ENCODE measurements around the gene RHOU.
"Not testable (repeated sequence)": the region's sequence is repeated elsewhere in the genome, so short reads cannot be mapped to it uniquely, and the experiment has no call there.

The RHOU gene

DNA sequence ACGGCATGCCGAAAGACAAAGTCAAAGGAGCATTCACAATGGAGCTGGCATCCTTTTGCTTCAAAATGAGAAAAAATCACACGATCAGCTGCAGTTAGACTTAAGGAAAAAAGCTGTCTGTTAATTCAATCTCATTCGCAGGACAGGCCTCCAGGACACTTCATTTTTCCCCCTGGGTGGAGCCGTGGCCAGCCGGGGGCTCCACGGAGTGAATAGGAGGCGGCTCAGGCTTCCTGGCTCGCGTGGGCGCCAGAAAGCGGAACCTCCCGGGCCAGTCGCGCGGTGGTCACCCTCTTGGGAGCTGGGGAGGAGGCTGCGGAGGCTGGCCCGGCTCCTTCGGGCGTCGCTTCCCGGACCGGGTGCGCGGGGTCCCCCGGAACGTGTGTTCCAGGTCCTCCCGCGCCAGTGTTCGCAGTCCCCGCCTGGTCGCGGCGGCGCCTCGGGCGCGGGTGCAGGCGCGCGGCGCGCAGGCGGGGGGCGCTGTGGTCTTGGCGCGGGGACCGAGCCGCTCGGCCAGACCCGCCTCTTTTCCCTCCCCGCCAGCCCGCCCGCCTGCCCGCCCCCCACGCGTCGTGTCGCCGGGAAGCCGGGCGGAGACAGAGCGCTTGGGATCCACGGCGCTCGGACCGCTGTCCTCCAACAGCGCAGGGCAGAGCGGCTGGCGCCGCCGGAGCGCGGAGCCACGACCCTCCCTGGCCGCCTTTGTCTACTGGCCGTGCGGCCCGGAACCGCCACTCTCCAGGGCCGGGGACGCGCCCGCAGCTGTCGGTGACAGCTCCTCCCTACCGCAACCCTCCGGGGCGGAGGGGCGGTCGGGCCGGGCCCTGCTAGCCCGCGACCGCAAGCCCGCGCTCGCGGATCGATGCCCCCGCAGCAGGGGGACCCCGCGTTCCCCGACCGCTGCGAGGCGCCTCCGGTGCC is at the start of gene RHOU:
TSS of gene RHOU (plus strand) at position 599 of the 921 bp plus-strand sequence. CDS start at position 863, 264 bp downstream.
- DNase-seq (ENCODE audit: low read depth in 3 of 3), result peak; percentile 27 to 61 (median 42)

DNA sequence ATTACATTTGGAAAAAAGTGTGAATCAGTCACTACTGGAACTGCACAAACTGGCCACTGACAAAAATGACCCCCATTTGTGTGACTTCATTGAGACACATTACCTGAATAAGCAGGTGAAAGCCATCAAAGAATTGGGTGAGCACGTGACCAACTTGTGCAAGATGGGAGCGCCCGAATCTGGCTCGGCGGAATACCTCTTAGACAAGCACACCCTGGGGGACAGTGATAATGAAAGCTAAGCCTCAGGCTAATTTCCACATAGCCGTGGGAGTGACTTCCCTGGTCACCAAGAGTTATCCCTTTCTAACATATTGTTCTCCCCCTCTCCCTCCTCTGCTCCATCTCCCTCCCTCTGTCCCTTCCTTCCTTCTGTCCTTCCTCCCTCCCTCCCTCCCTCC is 47.7 kb upstream of the RHOU start:
- DNase-seq (ENCODE audit: low read depth in 3 of 3), result no peak

DNA sequence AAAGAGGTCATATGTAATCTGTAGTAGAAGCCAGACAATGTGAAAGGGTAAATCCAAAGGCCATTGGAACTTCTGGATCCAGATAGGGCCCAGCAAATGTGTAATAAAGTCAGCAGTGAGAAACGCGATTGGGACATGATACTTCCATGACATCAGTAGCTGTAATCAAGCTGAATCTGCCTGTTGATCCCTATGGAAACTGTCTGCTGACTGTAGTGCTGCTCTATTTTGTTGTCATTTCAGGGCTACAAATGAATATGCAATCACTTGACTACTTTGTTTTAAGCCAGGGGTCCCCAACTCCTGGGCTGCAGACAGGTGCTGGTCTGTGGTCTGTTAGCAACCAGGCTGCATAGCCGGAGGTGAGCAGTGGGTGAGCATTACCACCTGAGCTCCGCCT is 46.0 kb upstream of the RHOU start:
- no peak for DNase-seq (ENCODE audit: low read depth in 3 of 3)

DNA sequence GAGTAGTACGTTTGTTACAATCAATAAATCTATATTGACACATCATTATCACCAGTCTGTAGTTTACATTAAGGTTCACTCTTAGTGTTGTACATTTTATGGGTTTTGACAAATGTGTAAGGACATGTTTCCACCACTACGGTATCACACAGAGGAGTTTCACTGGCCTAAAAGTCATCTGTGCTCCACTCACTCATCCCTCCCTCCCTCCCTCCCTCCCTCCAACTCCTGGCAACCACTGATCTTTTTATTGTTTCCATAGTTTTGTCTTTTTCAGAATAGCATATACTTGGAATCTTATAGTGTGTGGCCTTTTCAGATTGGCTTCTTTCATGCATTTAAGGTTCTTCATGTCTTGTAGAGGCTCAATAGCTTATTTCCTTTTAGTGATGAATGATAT is 44.1 kb upstream of the RHOU start:
- no peak for DNase-seq (ENCODE audit: low read depth in 3 of 3)

DNA sequence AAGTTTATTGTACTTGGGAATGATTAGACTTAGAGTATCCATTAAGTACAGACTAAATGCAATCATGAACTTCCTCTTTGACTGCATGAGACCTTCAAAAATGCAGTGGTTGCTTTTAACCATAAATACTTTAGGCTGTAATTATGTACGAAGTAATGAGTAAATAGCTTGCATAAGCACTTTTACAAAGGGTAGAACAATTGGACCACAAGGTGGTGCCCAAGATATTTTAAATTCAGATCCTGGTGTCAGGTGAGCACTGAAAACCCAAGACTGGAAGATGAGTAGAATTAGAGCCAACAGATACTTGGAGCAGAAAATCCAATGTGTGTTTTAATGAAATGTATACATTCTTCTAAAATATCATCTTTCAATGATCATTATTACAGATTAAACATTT is 43.4 kb upstream of the RHOU start:
- DNase-seq (ENCODE audit: low read depth in 3 of 3), result no peak

DNA sequence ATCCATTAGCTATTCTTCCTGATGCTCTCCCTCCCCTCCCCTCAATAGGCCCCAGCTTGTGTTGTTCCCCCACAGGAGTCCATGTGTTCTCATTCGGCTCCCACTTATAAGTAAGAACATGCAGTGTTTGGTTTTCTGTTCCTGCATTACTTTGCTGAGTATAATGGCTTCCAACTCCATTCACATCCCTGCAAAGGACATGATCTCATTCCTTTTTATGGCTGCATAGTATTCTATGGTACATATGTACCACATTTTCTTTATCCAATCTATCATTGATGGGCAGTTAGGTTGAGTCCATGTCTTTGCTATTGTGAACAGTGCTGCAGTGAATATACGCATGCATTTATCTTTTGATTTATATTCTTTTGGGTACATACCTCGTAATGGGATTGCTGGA is 40.8 kb upstream of the RHOU start:
- not testable (repeated sequence) for DNase-seq (ENCODE audit: low read depth in 3 of 3)

DNA sequence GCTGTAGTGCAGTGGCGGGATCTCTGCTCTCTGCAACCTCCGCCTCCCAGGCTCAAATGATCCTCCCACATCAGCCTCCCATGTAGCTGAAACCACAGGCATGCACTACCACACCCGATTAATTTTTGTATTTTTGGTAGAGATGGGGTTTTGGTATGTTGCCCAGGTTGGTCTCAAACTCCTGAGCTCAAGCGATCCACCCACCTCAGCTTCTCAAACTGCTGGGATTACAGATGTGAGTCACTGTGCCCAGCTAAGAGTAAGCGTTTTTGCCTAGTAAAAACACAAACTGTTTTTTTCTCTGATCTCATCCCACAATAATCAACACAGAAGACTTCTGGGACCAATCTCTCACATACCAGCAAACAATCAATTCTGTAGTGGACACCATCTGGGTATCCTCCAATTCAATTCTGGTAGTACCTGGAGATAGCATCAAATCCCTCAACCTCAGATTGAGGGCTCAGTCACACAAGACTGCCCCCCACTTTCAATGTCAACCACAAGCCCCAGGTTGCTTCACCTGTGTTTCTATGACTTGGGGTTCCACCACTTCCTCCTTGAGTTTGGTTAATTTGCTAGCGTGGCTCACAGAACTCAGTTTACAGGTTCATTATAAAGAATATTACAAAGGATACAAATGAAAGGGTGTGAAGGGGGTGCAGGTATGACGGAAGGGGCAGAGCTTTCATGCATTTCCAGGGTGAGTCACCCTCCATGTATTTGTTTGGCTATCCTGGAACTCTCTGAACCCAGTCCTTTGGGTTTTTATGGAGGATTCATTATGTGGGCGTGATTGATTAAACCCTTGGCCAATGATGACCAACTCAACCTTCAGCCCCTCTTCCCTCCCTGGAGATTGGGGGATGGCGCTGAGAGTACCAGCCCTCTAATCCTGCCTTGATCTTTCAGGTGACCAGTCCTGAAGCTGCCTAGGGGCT is 40.0 kb upstream of the RHOU start:
- no peak for DNase-seq (ENCODE audit: low read depth in 3 of 3)

DNA sequence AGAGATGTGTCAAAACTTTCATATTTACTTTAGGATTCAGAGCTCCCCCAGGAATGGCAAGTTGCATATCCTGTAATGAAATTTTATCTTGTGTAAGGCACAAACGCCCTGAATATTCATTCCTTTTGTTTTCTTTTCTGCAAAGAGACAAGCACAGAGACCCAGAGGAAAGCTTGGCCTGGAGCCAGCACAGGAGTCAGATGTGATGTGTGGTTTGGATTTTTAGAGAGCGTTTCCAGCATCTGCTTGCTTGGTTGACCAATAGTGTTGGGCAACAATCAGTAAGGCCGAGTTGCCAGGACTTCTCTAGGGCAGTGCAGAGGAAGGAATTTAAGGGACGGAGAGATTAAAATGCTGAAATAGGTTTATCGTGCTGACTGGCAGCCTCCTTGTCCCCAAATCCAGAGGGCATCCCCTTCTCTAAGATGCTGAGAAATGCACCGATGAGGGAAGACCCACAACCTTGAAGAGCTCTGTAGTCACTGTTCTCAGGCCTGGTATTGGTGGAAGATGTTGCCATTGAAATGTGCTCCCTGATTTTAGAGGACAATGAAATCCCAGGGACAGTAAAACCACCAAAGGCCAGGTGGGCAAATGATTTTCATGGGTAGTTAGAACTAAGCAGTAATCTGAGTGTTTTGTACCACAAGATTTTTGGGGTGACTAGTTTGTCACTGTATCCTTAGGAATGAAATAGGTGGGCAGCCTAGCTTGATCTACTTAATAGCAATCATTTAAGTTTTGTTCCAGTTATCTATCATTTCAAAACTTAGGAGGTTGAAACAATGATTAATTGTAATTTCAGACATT is 37.9 kb upstream of the RHOU start:
- DNase-seq (ENCODE audit: low read depth in 3 of 3), result no peak

DNA sequence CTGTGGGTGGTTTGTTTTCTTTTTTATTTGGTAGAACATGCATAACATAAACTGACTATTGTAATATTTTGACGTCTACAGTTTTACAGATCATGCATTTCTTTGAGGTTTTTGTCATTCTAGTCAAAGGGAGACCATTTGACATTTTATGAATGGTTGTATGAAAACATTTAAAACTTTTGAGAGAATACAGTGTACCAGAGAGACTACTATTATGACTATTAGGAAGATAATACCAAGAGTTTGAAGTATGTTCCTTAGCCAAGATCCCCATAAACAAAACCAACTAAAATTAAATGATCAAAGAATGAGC is 37.3 kb upstream of the RHOU start:
- no peak for DNase-seq (ENCODE audit: low read depth in 3 of 3)

DNA sequence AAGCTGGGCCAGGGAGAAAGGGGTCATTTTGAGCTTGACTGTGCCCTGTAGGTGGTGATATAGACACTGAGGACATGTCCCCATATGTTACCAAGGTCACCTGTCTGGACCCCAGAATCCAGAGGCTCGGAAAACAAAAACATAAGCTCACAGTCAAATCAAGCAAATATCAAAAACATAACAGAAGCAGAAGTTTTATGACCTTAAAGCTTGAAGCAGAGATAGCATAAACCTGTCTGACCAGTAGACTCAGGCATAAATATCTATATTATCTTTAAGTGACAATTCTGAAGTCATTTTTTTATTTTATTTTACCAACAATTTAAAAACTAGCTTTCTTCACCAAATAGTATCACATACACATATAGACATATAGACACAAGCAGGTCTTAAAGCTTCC is 32.8 kb upstream of the RHOU start:
- DNase-seq (ENCODE audit: low read depth in 3 of 3), result no peak

DNA sequence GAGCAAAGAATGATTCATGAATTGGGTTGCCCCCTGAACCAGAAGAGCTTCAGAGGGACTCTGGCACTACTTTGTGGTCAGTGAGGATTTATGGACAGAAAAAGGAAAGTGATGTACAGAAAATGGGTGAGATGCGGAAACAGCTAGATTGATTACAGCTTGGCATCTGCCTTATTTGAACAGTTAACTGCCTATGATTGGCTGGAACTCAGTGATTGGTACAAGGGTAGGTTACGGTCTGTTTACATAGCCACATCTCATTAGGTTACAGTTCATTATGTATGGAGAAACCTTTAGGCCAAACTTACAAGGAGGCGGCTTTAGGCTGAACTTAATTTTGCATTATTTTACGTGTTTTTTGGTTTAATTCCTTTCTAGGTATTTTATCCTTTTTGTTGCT is 29.0 kb upstream of the RHOU start:
- DNase-seq (ENCODE audit: low read depth in 3 of 3), result no peak

DNA sequence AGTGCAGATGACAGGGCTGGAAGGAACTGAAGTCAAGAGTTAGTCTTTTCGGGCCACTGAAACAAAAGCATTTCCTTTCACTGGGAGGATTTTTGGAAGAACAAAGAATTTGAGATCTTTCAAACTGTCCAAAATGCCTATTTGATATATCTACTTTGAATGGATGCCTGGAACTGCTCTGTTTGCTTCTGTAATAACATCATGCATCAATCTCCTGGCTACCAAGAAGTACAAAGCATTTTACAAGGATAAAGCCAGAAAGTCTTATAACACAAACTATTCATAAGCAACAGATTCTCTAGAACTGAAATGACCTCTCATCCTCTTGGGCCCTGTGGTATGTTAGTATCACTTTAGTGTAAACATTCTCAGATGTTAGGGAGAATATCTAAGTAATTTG is 18.2 kb upstream of the RHOU start:
- DNase-seq (ENCODE audit: low read depth in 3 of 3), result no peak

DNA sequence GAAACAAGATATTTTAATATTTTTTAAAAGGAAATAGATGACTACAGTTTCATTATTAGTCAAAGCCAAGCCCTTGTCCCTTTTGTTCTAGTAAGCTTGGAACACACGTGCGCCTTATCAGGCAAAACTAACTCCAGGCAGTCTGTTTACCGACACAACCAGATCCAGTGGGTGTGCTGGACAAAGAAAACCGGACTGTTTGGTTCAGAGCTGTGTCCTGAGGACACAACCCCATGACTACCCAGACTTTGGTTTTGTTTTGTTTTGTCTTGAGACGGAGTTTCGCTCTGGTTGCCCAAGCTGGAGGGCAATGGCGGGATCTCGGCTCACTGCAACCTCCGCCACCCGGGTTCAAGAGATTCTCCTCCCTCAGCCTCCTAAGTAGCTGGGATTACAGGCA is 13.9 kb upstream of the RHOU start:
- no peak for DNase-seq (ENCODE audit: low read depth in 3 of 3)

DNA sequence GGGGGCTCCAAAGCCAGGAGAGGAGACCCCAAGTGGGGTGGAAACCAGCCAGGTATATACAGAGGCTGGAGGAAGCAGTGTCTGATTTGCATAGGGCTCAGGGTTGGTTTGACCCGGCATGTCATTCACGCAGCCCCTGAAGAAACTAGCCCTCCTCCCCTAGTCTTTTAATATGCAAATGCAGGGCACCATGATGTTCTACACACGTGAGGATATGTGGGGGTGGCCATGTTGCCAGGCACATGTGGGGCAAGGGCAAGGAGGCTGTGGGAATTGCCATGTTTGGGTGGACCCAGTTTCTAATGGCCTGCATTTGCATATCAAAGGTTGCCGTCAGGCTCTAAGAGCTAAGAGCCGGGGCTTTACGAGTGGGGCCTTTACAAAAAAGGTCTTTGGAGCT is 12.0 kb upstream of the RHOU start:
- DNase-seq (ENCODE audit: low read depth in 3 of 3), result no peak

DNA sequence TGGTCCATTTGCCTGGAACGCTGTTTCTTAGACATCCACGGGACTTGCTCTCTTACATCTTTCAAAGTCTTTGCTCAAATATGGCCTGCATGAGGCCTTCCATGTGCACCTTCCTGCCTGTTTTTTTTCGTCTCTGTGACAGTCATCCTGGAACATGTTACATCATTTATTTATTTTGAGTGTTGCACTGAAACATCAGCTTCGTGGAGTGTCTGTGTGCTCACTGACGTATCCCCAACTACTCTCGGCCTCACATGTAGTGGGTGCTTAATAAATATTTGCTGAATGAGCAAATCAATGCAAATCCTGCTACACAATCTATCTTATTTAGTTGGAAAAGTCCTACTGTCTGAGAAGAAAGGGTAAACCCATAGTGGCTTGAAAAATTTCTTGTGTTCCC is 11.4 kb upstream of the RHOU start:
- DNase-seq (ENCODE audit: low read depth in 3 of 3), result no peak

DNA sequence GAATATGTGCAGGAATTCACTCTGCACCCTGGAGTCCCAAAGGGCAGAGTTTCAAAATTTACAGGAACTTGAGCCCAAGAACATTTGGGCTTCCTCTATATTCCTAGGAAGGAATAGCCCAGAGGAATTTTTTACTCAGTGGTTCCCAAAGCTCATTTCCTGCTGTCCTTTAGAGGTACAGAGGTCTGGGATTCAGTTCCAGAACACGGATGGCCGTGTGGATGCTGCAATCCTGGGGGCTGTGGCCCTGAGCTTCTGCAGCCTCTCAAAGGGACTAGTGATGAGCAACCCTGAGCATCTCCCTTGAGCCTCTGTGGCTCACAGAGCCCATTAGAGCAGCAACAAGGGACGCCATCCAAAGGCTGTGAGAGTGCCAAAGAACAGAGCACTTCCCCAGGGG is 10.1 kb upstream of the RHOU start:
- DNase-seq (ENCODE audit: low read depth in 3 of 3), result no peak

DNA sequence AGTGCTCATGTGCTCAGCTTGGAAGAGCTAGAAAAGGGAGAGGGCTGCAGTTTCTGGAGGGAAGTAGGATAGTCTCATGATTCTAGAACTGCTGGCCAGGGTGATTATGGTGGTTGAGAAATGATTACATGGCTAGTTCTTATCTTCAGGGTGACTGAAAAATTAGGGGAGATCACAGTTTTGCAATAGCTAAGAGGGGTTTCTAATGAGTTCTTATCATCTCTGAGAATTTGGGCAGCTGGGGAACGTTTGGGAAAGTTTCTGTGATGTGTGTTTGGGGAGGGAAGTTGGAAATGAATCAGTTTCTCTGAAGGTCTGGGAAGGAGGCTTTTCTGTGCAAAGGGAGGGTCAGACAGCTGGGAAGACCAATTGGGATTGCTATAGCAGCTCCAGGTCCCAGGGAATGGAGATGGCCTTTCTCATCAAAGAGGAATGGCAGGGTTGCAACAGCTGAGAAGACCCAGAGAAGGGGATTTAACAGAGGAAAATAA is 7.6 kb upstream of the RHOU start:
- no peak for DNase-seq (ENCODE audit: low read depth in 3 of 3)

DNA sequence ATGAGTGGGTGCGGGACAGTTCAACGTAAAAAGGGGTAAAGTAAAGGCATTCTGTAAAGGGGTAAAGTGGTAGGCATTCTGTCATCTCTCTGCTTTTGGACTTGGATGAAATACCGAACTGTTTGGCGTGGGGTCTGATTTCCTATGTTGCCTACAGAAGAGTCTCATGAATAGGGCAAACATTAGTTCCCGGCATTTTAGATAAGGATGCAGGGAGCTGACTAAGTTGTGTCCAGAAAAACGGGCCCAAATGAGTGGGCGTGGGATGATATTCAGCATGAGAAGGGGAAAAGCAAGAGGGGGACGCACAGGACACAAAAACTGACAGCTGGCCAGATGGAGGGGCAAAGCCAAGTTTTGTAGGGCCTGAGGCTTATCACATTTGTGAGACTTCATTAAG is 2.9 kb upstream of the RHOU start:
- no peak for DNase-seq (ENCODE audit: low read depth in 3 of 3)

DNA sequence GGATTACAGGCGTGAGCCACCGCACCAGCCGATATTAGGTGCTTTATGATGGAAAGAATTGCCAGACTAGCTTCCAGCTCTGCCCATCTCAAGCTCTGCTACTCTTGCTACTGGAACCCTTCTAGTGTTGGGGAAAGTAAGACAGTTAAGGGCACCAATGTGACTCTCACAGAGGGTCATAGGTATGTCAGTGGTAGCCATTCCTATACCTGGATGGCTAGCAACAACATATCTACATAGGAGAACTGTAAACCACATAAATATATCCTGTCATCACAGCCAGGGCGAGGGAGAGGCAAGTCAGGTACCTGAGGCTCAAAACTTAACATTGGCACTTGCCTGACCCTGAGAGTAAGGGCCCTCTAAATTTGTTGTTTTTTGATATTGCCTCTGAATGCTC is 1.7 kb upstream of the RHOU start:
- DNase-seq (ENCODE audit: low read depth in 3 of 3), result no peak

DNA sequence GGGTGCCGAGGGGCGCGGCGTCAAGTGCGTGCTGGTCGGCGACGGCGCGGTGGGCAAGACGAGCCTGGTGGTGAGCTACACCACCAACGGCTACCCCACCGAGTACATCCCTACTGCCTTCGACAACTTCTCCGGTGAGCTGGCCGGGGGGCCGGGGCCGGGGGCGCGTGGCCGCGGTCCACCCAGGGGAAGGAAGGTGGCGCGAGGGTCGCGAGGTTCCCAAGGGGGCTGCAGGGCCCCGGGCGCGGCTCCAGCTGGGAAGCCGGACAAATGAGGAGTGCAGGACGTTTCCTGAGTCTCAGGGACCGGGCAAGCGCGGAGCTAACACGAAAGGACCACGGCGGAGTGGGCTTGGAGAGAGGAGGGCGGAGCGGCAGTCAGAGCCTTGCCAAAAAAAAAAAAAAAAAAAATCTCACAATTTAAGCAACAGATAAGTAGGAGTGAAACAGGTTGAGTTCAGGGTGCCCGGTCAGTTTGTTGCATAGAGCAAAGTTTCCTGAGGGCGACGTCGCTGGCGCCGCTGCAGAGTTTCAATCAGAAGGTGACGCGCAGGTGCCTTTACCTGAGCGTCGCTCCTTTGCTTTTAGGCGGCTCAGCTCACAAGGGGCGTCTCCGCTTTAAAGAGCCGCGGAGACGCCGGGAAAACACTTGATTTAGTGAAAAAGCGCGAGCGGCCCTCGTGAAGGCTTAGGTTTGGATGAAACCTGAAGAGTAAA is 750 bp downstream of the RHOU start:
- peak in 1 of 3 experiments; percentile 7 for DNase-seq (ENCODE audit: low read depth in 3 of 3)

DNA sequence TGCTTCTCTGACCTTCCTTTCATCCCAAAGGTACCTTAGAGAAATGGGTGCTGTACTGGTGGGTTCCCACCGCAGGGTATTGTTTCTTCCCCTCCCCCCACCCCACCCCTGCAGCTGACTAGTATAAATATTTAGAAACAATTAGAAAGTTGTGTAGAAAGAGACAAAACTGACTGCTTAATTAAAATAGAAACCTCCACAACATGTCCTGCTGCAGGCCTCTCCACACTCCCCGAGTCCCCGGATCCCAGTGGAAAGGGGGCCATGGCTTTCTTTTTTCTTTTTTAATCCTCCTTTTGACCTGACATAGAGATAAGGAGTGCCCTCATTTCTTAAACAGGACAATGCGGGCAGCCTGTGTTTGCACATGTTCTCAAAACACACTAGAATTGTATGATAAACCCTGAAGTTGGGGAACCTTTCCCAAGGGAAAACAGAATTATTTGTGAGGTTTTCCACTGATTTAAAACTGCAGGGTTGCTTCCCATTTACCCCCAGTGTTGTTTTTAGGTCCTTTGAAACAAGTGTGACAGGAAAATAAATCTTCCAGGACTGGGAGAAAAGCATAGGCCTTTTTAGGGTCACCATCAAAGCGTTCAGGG is 1.7 kb downstream of the RHOU start:
- no peak for DNase-seq (ENCODE audit: low read depth in 3 of 3)

Measured in stimulated activated CD4-positive, alpha-beta T cell treated with anti-CD3 and anti-CD28 coated beads, TNF-alpha, amount 100 ng/mL, for 24 hours (primary cell).